GM12872 (cell line): ENCODE measurements around the gene TREML1.

Experiments
- CTCF ChIP-seq: IDR thresholded peaks from 3 replicates; pipeline ENCODE4 v1.5.1; 2011; ENCODE audit warnings: low read depth, mild to moderate bottlenecking, low read length, moderate library complexity; ENCODE audit not compliant: insufficient read depth

TREML1 gene

GRCh38 chr6:41153992-41154625 is at the start of gene TREML1:
Gene TREML1 (minus strand): TSS chr6:41154347. CDS start chr6:41154288, 59 bp downstream.
- TF ChIP-seq CTCF: no peak

GRCh38 chr6:41201764-41202173 is 47.6 kb upstream of the TREML1 start:
- no peak for TF ChIP-seq CTCF

- no peak for TF ChIP-seq CTCF
These were observed 47.0 kb upstream of the TREML1 start, which contains the start of gene TREML2 for GRCh38 chr6:41200901-41201763. Gene TREML2 (minus strand): TSS chr6:41201149. CDS start chr6:41201008, 141 bp downstream.

- no peak for TF ChIP-seq CTCF
These were observed 46.3 kb upstream of the TREML1 start for GRCh38 chr6:41200296-41200900.

GRCh38 chr6:41199552-41200246 is 45.6 kb upstream of the TREML1 start:
- no peak for TF ChIP-seq CTCF

- TF ChIP-seq CTCF: no peak
These were observed 43.1 kb upstream of the TREML1 start for GRCh38 chr6:41197234-41197633.

- no peak for TF ChIP-seq CTCF
These were observed 40.2 kb upstream of the TREML1 start for GRCh38 chr6:41194386-41194785.
